ENCODE data around the gene BMP2K.

DNA sequence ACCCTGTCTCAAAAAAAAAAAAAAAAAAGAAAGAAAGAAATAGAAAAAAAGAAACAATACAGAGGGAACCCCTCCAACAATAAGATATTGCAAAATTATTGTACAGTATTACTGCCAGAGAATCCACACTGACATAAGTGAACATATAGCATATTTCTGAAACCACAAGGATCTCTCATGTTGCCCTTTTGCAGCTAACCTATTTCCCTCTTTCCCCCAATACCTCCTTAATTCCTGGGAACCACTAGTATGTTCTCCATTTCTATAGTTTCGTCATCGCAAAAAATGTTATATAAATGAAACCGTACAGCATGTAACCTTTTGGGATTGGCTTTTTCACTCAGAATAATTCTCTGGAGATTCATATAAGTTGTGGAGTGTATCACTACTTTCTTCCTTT lies 20.0 kb upstream of the BMP2K start:
- TF ChIP-seq, protein P1, sequence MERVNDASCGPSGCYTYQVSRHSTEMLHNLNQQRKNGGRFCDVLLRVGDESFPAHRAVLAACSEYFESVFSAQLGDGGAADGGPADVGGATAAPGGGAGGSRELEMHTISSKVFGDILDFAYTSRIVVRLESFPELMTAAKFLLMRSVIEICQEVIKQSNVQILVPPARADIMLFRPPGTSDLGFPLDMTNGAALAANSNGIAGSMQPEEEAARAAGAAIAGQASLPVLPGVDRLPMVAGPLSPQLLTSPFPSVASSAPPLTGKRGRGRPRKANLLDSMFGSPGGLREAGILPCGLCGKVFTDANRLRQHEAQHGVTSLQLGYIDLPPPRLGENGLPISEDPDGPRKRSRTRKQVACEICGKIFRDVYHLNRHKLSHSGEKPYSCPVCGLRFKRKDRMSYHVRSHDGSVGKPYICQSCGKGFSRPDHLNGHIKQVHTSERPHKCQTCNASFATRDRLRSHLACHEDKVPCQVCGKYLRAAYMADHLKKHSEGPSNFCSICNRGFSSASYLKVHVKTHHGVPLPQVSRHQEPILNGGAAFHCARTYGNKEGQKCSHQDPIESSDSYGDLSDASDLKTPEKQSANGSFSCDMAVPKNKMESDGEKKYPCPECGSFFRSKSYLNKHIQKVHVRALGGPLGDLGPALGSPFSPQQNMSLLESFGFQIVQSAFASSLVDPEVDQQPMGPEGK (CRISPR knock-in tag; IDR thresholded peaks at IDR 0.05; ENCODE audit: borderline replicate concordance): no peak
- TF ChIP-seq BACH2 (CRISPR knock-in tag; IDR thresholded peaks at IDR 0.05; ENCODE audit: borderline replicate concordance): no peak
- no peak for TF ChIP-seq ISL1 (CRISPR knock-in tag; IDR thresholded peaks at IDR 0.05)
- no peak for TF ChIP-seq ARNTL (CRISPR knock-in tag; IDR thresholded peaks at IDR 0.05; ENCODE audit: borderline replicate concordance, low read depth)
- TF ChIP-seq ZFP3 (CRISPR knock-in tag; IDR thresholded peaks at IDR 0.05): no peak
- TF ChIP-seq TCF4 (CRISPR knock-in tag; IDR thresholded peaks at IDR 0.05; ENCODE audit: borderline replicate concordance): no peak
- TF ChIP-seq ZFP30 (CRISPR knock-in tag; IDR thresholded peaks at IDR 0.05): no peak
- TF ChIP-seq, protein P2, sequence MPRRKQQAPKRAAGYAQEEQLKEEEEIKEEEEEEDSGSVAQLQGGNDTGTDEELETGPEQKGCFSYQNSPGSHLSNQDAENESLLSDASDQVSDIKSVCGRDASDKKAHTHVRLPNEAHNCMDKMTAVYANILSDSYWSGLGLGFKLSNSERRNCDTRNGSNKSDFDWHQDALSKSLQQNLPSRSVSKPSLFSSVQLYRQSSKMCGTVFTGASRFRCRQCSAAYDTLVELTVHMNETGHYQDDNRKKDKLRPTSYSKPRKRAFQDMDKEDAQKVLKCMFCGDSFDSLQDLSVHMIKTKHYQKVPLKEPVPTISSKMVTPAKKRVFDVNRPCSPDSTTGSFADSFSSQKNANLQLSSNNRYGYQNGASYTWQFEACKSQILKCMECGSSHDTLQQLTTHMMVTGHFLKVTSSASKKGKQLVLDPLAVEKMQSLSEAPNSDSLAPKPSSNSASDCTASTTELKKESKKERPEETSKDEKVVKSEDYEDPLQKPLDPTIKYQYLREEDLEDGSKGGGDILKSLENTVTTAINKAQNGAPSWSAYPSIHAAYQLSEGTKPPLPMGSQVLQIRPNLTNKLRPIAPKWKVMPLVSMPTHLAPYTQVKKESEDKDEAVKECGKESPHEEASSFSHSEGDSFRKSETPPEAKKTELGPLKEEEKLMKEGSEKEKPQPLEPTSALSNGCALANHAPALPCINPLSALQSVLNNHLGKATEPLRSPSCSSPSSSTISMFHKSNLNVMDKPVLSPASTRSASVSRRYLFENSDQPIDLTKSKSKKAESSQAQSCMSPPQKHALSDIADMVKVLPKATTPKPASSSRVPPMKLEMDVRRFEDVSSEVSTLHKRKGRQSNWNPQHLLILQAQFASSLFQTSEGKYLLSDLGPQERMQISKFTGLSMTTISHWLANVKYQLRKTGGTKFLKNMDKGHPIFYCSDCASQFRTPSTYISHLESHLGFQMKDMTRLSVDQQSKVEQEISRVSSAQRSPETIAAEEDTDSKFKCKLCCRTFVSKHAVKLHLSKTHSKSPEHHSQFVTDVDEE (CRISPR knock-in tag; IDR thresholded peaks at IDR 0.05): no peak
- no peak for TF ChIP-seq PPARA (CRISPR knock-in tag; IDR thresholded peaks at IDR 0.05; ENCODE audit: borderline replicate concordance)

All from SK-N-SH treated with all-trans-retinoic acid at 6 μM for 48 hours (cell line).